ENCODE data around the gene SH3BGR. TPM values are rescaled to one million over a fixed set of nuclear protein-coding genes. Genes with fewer than 3 reads are reported as not detected.

Gene SH3BGR
- polyA plus RNA-seq, 1 experiment = 2.7 TPM

DNA sequence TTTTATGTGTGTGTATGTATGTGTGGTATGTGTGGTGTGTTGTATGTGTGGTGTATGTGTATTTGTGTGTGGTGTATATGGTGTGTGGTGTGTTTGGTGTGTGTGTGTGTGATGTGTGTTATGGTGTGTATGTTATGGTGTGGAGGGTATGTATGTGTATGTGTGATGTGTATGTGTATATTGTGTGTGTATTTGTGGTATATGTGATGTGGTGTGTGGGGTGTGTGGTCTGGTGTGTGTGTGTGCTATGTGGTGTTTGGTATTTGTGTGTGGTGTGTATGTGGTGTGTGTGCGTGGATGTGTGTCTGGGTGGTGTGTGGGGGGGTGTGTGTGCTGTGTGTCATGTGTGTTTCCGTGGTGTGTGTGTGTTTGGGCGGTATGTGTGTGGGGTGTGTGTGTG lies 59.3 kb downstream of the SH3BGR start:
- no peak overlapping the region for H3K27ac ChIP-seq (ENCODE audit: low read depth, low read length)
- TF ChIP-seq CTCF (IDR thresholded peaks at IDR 0.05; ENCODE audit: low read depth, low read length) = no peak
- ChIA-PET CTCF (no interaction called here), POLR2A (no interaction called here)
- peaks cover 2% of the 10 kb centered on the region for H3K27me3 ChIP-seq (ENCODE audit: control insufficient read depth, insufficient read depth, low read length)
- H3K9me3 ChIP-seq (ENCODE audit: control insufficient read depth, insufficient read depth, low read length) = no peaks in the 10 kb centered on the region
- no peak overlapping the region for H3K4me3 ChIP-seq (ENCODE audit: low read depth, low read length)
- DNase-seq (ENCODE audit: low read depth, low spot score) = no peak

DNA sequence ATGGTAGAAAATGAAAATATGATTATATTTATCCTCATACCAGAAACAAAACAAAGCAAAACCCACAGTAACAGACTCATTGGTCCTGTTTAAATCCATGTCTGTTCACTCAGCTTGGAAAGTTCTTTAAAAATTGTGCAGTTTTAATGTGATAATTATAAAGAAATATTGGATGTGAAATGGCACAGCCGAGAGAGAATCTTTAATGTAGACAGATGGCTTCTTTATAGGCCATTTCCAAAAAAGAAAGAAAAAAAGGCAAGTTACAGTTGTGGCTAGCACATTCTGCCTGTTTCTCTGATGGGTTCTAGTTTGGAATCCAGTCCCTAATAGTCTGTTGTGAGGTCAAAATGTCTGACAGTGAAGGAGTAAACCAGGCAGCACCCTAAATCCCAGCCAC lies 62.0 kb downstream of the SH3BGR start:
- Histone ChIP-seq H3K27ac (ENCODE audit: low read depth, low read length) (no peak overlapping the region), H3K4me3 (ENCODE audit: low read depth, low read length) (no peak overlapping the region), H3K9me3 (ENCODE audit: control insufficient read depth, insufficient read depth, low read length) (no peaks in the 10 kb centered on the region), H3K27me3 (ENCODE audit: control insufficient read depth, insufficient read depth, low read length) (no peaks in the 10 kb centered on the region)
- POLR2A ChIA-PET = no interaction called here
- TF ChIP-seq CTCF (IDR thresholded peaks at IDR 0.05; ENCODE audit: low read depth, low read length) = no peak
- no peak for DNase-seq (ENCODE audit: low read depth, low spot score)
- CTCF ChIA-PET = interaction anchor here (1.0 kb wide), 1 partner anchor 202 kb away, joined by 8 read pairs; no protein-coding TSS in a partner anchor

GRCh38 chr21:39515684-39516472 lies 64.1 kb downstream of the SH3BGR start:
- no peak for TF ChIP-seq CTCF (IDR thresholded peaks at IDR 0.05; ENCODE audit: low read depth, low read length)
- CTCF ChIA-PET = interaction anchor here (3.1 to 6.8 kb wide), 2 partner anchors 192 to 200 kb away, joined by 54 to 160 read pairs; no protein-coding TSS in a partner anchor
- Histone ChIP-seq H3K4me3 (ENCODE audit: low read depth, low read length) (no peak overlapping the region), H3K9me3 (ENCODE audit: control insufficient read depth, insufficient read depth, low read length) (no peaks in the 10 kb centered on the region), H3K27ac (ENCODE audit: low read depth, low read length) (no peak overlapping the region), H3K27me3 (ENCODE audit: control insufficient read depth, insufficient read depth, low read length) (peaks cover 3% of the 10 kb centered on the region)
- no peak for DNase-seq (ENCODE audit: low read depth, low spot score)
- POLR2A ChIA-PET = no interaction called here

DNA sequence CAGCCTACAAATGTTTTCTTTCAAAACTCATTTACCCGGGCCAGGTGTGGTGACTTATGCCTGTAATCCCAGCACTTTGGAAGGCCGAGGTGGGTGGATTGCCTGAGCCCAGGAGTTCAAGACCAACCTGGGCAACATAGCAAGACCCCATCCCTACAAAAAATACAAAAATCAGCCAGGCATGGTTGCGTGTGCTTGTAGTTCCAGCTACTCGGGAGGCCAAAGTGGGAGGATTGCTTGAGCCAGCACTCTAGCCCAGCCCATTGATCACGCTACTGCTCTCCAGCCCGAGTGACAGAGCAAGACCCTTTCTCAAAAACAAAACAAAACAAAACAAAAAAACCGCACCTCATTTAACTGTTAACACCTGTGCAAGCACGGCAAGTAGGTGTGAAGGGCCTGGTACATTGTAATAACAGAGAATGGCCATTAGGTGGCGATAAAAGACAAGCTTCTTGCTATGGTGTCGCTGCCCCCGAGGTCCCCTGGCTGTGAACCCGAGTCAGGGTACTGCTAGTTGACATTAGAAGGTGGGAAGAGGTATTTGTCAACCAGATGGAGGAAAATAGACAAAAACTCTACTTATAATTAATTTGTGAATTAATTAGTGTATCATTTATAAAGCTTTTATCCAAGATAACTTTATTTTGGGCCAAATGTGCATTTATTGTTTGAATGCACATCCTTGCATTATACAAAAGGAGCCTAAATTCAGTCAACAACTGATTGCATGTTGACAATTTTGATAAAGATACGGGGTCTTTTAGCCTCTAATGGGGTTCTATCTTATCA lies 66.5 kb downstream of the SH3BGR start:
- peak; percentile 16 for DNase-seq (ENCODE audit: low read depth, low spot score)
- Histone ChIP-seq H3K9me3 (ENCODE audit: control insufficient read depth, insufficient read depth, low read length) (no peaks in the 10 kb centered on the region), H3K27ac (ENCODE audit: low read depth, low read length) (no peak overlapping the region), H3K27me3 (ENCODE audit: control insufficient read depth, insufficient read depth, low read length) (peaks cover 3% of the 10 kb centered on the region), H3K4me3 (ENCODE audit: low read depth, low read length) (no peak overlapping the region)
- CTCF ChIA-PET = interaction anchor here (0.6 to 6.8 kb wide), 29 partner anchors 8 to 1430 kb away, joined by 3 to 160 read pairs (median 4); no protein-coding TSS in a partner anchor
- peak; percentile 89 for TF ChIP-seq CTCF (IDR thresholded peaks at IDR 0.05; ENCODE audit: low read depth, low read length)
- POLR2A ChIA-PET = no interaction called here

DNA sequence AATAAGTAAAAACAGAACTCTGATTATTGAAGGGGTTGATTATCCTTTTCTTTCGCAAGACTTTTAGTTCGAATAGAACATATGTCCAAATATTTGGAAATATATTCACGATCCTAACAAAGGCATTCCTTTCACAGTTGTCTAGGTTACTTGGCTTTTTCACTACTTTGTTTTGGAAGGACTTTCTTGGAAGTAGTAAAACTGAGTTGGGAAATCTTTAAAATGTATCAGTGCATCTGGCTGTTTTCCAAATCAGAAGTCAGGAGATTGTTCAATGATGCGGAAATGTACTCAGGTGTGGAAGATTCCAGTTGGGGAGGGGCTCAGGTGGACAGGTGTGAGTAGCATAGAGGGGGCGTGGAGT lies 67.1 kb downstream of the SH3BGR start:
- ChIA-PET CTCF (interaction anchor here (0.7 to 6.8 kb wide), 24 partner anchors 8 to 449 kb away, joined by 3 to 160 read pairs (median 5); no protein-coding TSS in a partner anchor), POLR2A (no interaction called here)
- Histone ChIP-seq H3K27ac (ENCODE audit: low read depth, low read length) (no peak overlapping the region), H3K9me3 (ENCODE audit: control insufficient read depth, insufficient read depth, low read length) (no peaks in the 10 kb centered on the region), H3K4me3 (ENCODE audit: low read depth, low read length) (no peak overlapping the region), H3K27me3 (ENCODE audit: control insufficient read depth, insufficient read depth, low read length) (peaks cover 3% of the 10 kb centered on the region)
- no peak for TF ChIP-seq CTCF (IDR thresholded peaks at IDR 0.05; ENCODE audit: low read depth, low read length)
- no peak for DNase-seq (ENCODE audit: low read depth, low spot score)

Measured in AG04450 (cell line).